GM20000 (cell line): Measurements from ENCODE around the gene GM2A.

Source experiments
- DNase-seq: peaks from one replicate; pipeline ENCODE4 v3.0.0; 2012; ENCODE audit warnings: low spot score
- TF ChIP-seq, protein P1 (sequence below): IDR thresholded peaks from 2 replicates; pipeline ENCODE4 v1.5.1; 2012; ENCODE audit warnings: mild to moderate bottlenecking, control low read depth; ENCODE audit errors: extremely low read depth, missing control alignments

Gene GM2A

DNA sequence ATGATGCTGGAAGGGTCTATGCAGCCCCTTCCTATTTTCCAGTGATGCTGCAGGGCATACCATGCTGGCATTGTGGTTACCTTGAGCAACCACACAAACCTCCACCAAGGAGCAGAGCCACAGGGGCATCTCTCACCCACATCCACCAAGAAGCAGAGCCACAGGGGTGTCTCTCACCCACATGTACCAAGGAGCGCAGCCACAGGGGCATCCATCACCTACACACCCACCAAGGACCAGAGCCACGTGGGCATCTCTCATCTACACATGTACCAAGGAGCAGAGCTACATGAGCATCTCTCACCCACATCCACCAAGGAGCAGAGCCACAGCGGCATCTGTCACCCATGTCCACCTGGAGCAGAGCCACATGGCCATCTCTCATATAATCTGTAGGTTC lies 8.8 kb upstream of the GM2A start:
- no peak for DNase-seq
- TF ChIP-seq, protein P1, sequence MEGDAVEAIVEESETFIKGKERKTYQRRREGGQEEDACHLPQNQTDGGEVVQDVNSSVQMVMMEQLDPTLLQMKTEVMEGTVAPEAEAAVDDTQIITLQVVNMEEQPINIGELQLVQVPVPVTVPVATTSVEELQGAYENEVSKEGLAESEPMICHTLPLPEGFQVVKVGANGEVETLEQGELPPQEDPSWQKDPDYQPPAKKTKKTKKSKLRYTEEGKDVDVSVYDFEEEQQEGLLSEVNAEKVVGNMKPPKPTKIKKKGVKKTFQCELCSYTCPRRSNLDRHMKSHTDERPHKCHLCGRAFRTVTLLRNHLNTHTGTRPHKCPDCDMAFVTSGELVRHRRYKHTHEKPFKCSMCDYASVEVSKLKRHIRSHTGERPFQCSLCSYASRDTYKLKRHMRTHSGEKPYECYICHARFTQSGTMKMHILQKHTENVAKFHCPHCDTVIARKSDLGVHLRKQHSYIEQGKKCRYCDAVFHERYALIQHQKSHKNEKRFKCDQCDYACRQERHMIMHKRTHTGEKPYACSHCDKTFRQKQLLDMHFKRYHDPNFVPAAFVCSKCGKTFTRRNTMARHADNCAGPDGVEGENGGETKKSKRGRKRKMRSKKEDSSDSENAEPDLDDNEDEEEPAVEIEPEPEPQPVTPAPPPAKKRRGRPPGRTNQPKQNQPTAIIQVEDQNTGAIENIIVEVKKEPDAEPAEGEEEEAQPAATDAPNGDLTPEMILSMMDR = no peak

DNA sequence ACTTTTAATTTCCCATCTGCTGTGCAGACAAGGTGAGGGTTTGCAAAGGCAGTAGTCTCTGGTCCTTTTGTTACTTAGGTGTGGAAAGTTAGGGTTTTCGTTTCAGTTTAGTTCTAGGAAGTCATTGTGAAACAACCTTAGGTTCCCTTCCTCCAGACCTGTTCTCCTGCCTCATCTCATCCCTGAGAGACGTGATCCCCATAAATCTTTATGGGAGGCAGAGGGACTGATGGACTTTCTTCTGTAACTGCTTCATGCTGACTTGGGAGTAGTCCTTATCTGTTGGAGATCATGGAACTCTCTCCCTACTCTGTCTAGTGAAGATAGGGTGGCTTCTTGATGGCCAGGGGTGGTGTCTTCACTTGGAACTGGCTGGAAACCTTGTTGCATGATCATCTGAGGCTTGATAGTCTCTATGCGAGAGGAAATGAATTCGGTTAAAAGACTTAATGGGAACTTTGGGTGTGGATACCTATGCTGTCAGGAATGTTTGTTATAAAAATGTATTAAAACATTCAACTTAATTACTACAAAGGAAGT lies 7.2 kb upstream of the GM2A start:
- TF ChIP-seq, protein P1 = no peak

DNA sequence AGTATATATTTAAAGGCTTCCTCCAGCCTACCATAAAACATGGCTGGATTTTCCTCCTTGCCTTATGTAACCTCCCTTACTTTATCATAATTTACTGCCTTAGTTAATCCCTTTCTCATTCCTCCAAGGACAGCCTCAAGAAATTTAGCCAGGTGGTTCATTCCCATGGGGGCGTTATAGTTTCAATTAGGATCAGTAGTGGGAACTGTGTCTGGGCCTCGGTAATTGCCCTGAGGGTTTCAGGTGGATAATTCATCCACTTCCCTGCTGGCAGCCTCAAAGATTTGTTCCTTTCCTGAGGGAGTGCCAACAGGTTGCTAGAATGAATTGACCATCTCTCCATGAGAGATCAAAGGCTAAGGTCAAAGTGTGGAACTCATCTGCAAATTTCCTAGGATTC lies 4.3 kb upstream of the GM2A start:
- DNase-seq = no peak
- TF ChIP-seq, protein P1 = no peak

More for the DNA sequence above, 7.2 kb upstream of the GM2A start:
- no peak for DNase-seq

DNA sequence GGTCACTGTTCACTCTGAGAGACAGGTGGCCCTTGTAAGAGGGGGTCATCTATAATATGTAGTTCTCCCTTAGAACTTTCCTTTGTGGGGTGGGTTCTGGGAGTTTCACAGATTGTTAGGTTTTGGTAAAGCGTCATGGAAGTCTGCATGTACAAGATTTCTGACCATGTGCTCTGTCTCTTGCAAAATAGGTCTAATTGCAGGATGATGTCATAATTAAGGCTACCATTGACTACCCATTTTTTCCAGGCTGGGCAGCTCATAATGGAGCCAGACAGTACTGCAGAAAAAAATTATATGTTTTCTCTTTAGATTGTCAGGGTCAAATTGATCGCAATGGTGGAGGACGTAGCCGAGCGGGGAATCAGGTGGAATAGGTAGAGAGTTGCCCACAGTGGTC lies 3.7 kb upstream of the GM2A start:
- TF ChIP-seq, protein P1 = no peak
- no peak for DNase-seq

DNA sequence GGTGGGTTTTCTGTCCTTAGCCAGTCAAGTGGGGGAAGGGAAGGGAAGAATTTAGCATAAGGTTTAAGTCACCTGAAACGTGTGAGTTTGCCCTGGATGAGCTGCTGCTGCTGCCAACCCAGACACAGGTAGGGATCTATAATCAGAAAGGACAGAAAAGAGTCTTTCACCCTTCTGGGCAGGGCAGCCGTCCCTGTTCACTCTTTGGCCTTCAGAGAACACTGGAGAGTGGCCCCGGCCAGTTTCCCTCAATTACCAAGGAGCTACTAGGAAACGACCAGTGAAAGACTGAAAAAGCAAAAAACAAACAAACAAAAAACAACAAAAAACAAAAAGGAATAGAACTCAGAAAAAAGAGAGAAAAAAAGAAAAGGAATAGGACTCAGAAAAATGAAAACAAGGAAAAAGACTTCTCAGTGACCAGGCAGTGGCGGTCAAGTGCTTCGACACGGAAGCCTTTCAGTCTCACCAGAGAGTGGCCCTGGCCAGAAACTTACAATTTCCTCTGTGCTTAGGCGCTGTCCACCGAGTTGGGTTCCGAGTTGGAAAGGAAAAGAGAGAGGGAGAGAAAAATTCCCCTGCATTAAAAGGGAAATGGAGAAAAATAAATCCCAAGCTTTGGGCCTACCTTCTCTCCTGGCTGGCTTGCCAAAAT lies 2.5 kb upstream of the GM2A start:
- DNase-seq = no peak
- TF ChIP-seq, protein P1 = no peak

DNA sequence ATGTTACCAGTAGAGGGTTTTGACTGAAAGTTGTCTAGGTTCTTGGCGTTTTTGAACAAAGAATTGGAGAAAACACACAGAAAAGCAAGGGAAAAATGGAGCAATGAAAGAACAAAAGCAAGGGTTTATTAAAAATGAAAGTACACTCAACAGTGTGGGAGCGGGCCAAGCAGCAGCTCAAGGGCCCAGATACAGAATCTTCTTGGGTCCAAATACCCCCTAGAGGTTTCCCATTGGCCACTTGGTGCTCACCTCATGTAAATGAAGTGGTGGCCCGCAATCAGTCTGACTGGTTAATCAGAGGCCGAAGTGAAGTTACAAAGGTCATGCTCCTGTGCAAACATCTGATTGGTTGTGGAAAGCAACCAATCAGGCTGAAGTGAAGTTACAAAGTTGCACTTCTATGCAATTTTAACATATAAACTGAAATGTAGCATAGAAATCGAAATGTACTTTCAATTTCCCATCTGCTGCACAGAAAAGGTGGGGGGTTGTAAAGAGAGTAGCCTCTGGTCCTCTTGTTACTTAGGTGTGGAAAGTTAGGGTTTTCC lies 1.9 kb upstream of the GM2A start:
- no peak for DNase-seq

DNA sequence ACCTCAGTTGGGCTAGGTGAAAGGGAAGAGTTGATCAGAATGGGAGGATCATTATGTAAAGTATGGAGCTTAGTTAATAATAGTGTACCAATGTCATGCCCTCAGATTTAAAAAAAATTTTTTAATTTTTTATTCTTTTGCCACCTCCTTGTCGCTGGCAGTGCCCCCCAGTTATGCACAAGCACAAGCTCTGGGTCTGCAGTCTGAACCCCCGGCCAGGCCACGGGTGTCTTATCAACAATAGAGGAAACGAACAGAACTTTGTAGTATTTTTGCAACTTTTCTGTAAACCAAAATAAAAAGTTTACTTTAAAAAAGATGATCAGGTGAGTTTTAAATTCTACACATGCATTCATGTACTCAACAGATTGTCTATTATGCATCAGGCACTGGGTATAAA lies 1.4 kb upstream of the GM2A start:
- no peak for DNase-seq
- TF ChIP-seq, protein P1 = no peak

More for the DNA sequence above, 1.9 kb upstream of the GM2A start:
- TF ChIP-seq, protein P1 = no peak
